Measurements from ENCODE around the gene CDK5R2. TPM values are rescaled to one million over a fixed set of nuclear protein-coding genes. Genes with fewer than 3 reads are reported as not detected.

The CDK5R2 gene
- total RNA-seq, 4 donors from 2014 or later, result 0.39 TPM; not detected in 3

GRCh38 chr2:218984239-218985020 is 25.0 kb downstream of the CDK5R2 start:
- Histone ChIP-seq H3K9me3 (no peaks in the 10 kb centered on the region), H3K27ac (no peak overlapping the region), H3K4me1 (peaks cover 8 to 39% of the 10 kb centered on the region in 2 donors), H3K36me3 (no peaks in the 10 kb centered on the region), H3K27me3 (peaks cover 45% of the 10 kb centered on the region), H3K4me3 (replicated peaks in 1 of 3) (no peak overlapping the region)
- WGBS, 2 donors, result 1% methylated on average over 31 to 47 of the region's 50 CpGs
- intact Hi-C loops (cut with DNase I), result no loop called here
- no peak for TF ChIP-seq CTCF (IDR thresholded peaks at IDR 0.05)
- TF ChIP-seq POLR2A (IDR thresholded peaks at IDR 0.05), result no peak
- no peak for DNase-seq

- Histone ChIP-seq H3K4me3 (replicated peaks in 1 of 3) (no peak within 1 kb of the TSS), H3K27me3 (peaks cover 48% of the 10 kb centered on the region)
- WGBS, 2 donors, result 0% methylated on average over 10 to 13 of the region's 32 CpGs
These were observed 25.5 kb downstream of the CDK5R2 start, which contains the start of gene FEV for GRCh38 chr2:218985021-218985324. Gene FEV (minus strand): TSS chr2:218985184. CDS start chr2:218985075, 109 bp downstream.

GRCh38 chr2:218985325-218986091 is 26.0 kb downstream of the CDK5R2 start:
- Histone ChIP-seq H3K27ac (no peak overlapping the region), H3K4me1 (peaks cover 8 to 35% of the 10 kb centered on the region in 2 donors), H3K9me3 (no peaks in the 10 kb centered on the region), H3K4me3 (replicated peaks in 1 of 3) (no peak overlapping the region), H3K27me3 (peaks cover 53% of the 10 kb centered on the region), H3K36me3 (no peaks in the 10 kb centered on the region)
- 7% methylated on average over 23 to 28 of the region's 49 CpGs for WGBS, 2 donors
- intact Hi-C loops (cut with DNase I), result no loop called here
- TF ChIP-seq CTCF (IDR thresholded peaks at IDR 0.05), result no peak
- TF ChIP-seq POLR2A (IDR thresholded peaks at IDR 0.05), result no peak
- no peak for DNase-seq

More at GRCh38 chr2:218985021-218985324, 25.5 kb downstream of the CDK5R2 start, which contains the start of gene FEV:
- Histone ChIP-seq H3K27ac (no peak within 1 kb of the TSS), H3K9me3 (no peaks in the 10 kb centered on the region), H3K36me3 (no peaks in the 10 kb centered on the region), H3K4me1 (peaks cover 8 to 36% of the 10 kb centered on the region in 2 donors)
- intact Hi-C loops (cut with DNase I), result no loop called here
- TF ChIP-seq CTCF (IDR thresholded peaks at IDR 0.05), result no peak
- TF ChIP-seq POLR2A (IDR thresholded peaks at IDR 0.05), result no peak
- no peak for DNase-seq

- WGBS, 2 donors, result 28 to 32% methylated on average over 4 of the region's 4 CpGs
- H3K27ac ChIP-seq, result no peak overlapping the region
- no peak overlapping the region for H3K4me3 ChIP-seq (replicated peaks in 1 of 3)
- no peaks in the 10 kb centered on the region for H3K36me3 ChIP-seq
- peaks cover 8 to 29% of the 10 kb centered on the region in 2 donors for H3K4me1 ChIP-seq
- no peaks in the 10 kb centered on the region for H3K9me3 ChIP-seq
- TF ChIP-seq CTCF (IDR thresholded peaks at IDR 0.05), result no peak
- no peak for TF ChIP-seq POLR2A (IDR thresholded peaks at IDR 0.05)
- H3K27me3 ChIP-seq, result peaks cover 54% of the 10 kb centered on the region
- no peak for DNase-seq
- intact Hi-C loops (cut with DNase I), result no loop called here
These were observed 26.8 kb downstream of the CDK5R2 start for GRCh38 chr2:218986148-218986761.
